Ovary (tissue), 3 donors: Measurements from ENCODE around the gene TLL2.

Experiments
- CTCF ChIP-seq, 3 donors: fragments of 450-650 bp in 2 of 3; fragments of 200-600 bp in 1 of 3; IDR thresholded peaks; one replicate each; pipeline versions ENCODE4 v1.5.1 to v1.8.0; 2016 to 2022; ENCODE audit warnings: antibody characterized with exemption in 3 of 3, mild to moderate bottlenecking in 1 of 3
- POLR2A ChIP-seq: fragments of 450-650 bp; IDR thresholded peaks from one replicate; pipeline ENCODE4 v1.6.1; 2017; ENCODE audit warnings: antibody characterized with exemption, mild to moderate bottlenecking, moderate library complexity
- donor health status: DM: no; HTN: no; CAD: no.

GRCh38 chr10:96415891-96416554, 97.7 kb downstream of the TLL2 start:
- no peak for TF ChIP-seq CTCF (IDR thresholded peaks at IDR 0.05)
- TF ChIP-seq POLR2A = no peak
